OCI-LY7 (cell line): ENCODE data around the gene SYNGR3. TPM values are rescaled to one million over a fixed set of nuclear protein-coding genes. Genes with fewer than 3 reads are reported as not detected.

Source experiments
- BruUV-seq: library from RNA; stranded (reverse); fragments of 400-500 nt; replicated peaks from 2 replicates; lab custom pipeline; 2021; lab: Mats Ljungman, UMichigan
- CTCF ChIA-PET: fragments of 300-600 bp; sonication (Branson Sonifier 250); formaldehyde crosslinking; loops from one replicate; lab custom pipeline; 2022; ENCODE audit warnings: antibody characterized with exemption; ENCODE audit not compliant: unreplicated experiment; lab: Charles Lee
- POLR2A ChIA-PET: fragments of 300-600 bp; sonication (Branson Sonifier 250); formaldehyde crosslinking; loops from one replicate; lab custom pipeline; 2022; ENCODE audit warnings: antibody characterized with exemption; lab: Charles Lee
- DNase-seq: peaks from one replicate; pipeline ENCODE4 v3.0.0-alpha.2; 2015; ENCODE audit warnings: low spot score
- H2AFZ ChIP-seq: fragments of 200-600 bp; sonication (generic), shearing (Covaris generic); 2 replicates; pipeline ENCODE4 v1.6.1; 2014; ENCODE audit warnings: mild to moderate bottlenecking, antibody characterized with exemption, low read length, moderate library complexity
- H3K27ac ChIP-seq: fragments of 200-600 bp; sonication (generic); 2 replicates; pipeline ENCODE4 v1.5.1; 2014; ENCODE audit warnings: mixed run types, low read depth, mild to moderate bottlenecking, moderate library complexity, low read length, inconsistent platforms; ENCODE audit not compliant: poor library complexity, severe bottlenecking
- H3K36me3 ChIP-seq: fragments of 200-600 bp; sonication (generic); 2 replicates; pipeline ENCODE4 v1.6.1; 2014; ENCODE audit warnings: mild to moderate bottlenecking, antibody characterized with exemption, low read length, moderate library complexity, mixed read lengths; ENCODE audit not compliant: insufficient read depth
- H3K4me1 ChIP-seq: fragments of 200-600 bp; sonication (generic); 2 replicates; pipeline ENCODE4 v1.5.1; 2014; ENCODE audit warnings: mild to moderate bottlenecking, low read length; ENCODE audit not compliant: insufficient read depth, poor library complexity, severe bottlenecking
- H3K4me2 ChIP-seq: fragments of 200-600 bp; sonication (generic); 2 replicates; pipeline ENCODE4 v1.6.1; 2014; ENCODE audit warnings: mild to moderate bottlenecking, low read length
- H3K4me3 ChIP-seq: fragments of 200-600 bp; sonication (generic); 2 replicates; pipeline ENCODE4 v1.5.1; 2014; ENCODE audit warnings: mild to moderate bottlenecking, low read depth, low read length; ENCODE audit not compliant: poor library complexity, severe bottlenecking
- H3K79me2 ChIP-seq: fragments of 200-600 bp; sonication (generic); 2 replicates; pipeline ENCODE4 v1.6.1; 2016; ENCODE audit warnings: low read depth, mild to moderate bottlenecking, low read length, moderate library complexity, mixed read lengths; ENCODE audit not compliant: insufficient read depth
- H3K9me2 ChIP-seq: fragments of 200-600 bp; sonication (generic); 2 replicates; pipeline ENCODE4 v1.6.1; 2016; ENCODE audit warnings: mild to moderate bottlenecking, low read length, mixed read lengths; ENCODE audit not compliant: insufficient read depth
- H3K9me3 ChIP-seq: fragments of 200-600 bp; sonication (generic); 2 replicates; pipeline ENCODE4 v1.6.1; 2014; ENCODE audit warnings: mild to moderate bottlenecking, mixed run types, low read length, mixed read lengths
- H4K20me1 ChIP-seq: fragments of 200-600 bp; sonication (generic); 2 replicates; pipeline ENCODE4 v1.6.1; 2014; ENCODE audit warnings: mild to moderate bottlenecking, antibody characterized with exemption, low read length, moderate library complexity, mixed read lengths; ENCODE audit not compliant: insufficient read depth
- EZH2phosphoT487 ChIP-seq: fragments of 200-600 bp; sonication (generic); IDR thresholded peaks from 2 replicates; pipeline ENCODE4 v1.6.1; 2018; ENCODE audit warnings: low read depth, borderline replicate concordance, mild to moderate bottlenecking, mixed run types, antibody characterized with exemption, low read length, moderate library complexity, mixed read lengths
- intact Hi-C: fragments of 100-400 bp; cut with micrococcal nuclease; formaldehyde crosslinking; loops from one replicate; pipeline ENCODE4 v1.10.0; 2022; ENCODE audit not compliant: unreplicated experiment
- total RNA-seq, 2 experiments: library from RNA; depleted of rRNA in 1 of 2; stranded (reverse); fragments of >200 nt in 1 of 2; shearing (Covaris generic) in 1 of 2; gene quantifications; 2 replicates each; pipeline ENCODE4 v1.2.3, GENCODE V29; 2014 to 2022
- TF ChIP-seq, protein P1 (sequence below): fragments of 200-600 bp; sonication (generic); conservative IDR thresholded peaks from 2 replicates; pipeline ENCODE4 v1.5.1; 2014; ENCODE audit warnings: mild to moderate bottlenecking, antibody characterized with exemption, low read length, moderate library complexity, mixed read lengths

SYNGR3 gene
- total RNA-seq, 2 experiments from 2014 or later = 10.3 to 11.1 TPM

GRCh38 chr16:2002406-2003230 is 12.8 kb downstream of the SYNGR3 start:
- intact Hi-C loops = no loop called here
- no peak overlapping the region for H3K4me3 ChIP-seq
- CTCF ChIA-PET = no interaction called here
- DNase-seq = no peak
- peaks cover 3% of the 10 kb centered on the region; the same call in 1 of the 2 replicates for H4K20me1 ChIP-seq
- no peaks in the 10 kb centered on the region for H3K9me3 ChIP-seq
- POLR2A ChIA-PET = interaction anchor here (0.5 kb wide), 1 partner anchor 8 kb away, joined by 6 read pairs; no protein-coding TSS in a partner anchor
- H2AFZ ChIP-seq = no peak overlapping the region
- H3K27ac ChIP-seq = no peak overlapping the region
- H3K4me2 ChIP-seq = no peak overlapping the region
- peaks cover 14% of the 10 kb centered on the region for H3K79me2 ChIP-seq
- peaks cover 71% of the 10 kb centered on the region for H3K36me3 ChIP-seq
- no peaks in the 10 kb centered on the region for H3K9me2 ChIP-seq
- TF ChIP-seq, protein P1, sequence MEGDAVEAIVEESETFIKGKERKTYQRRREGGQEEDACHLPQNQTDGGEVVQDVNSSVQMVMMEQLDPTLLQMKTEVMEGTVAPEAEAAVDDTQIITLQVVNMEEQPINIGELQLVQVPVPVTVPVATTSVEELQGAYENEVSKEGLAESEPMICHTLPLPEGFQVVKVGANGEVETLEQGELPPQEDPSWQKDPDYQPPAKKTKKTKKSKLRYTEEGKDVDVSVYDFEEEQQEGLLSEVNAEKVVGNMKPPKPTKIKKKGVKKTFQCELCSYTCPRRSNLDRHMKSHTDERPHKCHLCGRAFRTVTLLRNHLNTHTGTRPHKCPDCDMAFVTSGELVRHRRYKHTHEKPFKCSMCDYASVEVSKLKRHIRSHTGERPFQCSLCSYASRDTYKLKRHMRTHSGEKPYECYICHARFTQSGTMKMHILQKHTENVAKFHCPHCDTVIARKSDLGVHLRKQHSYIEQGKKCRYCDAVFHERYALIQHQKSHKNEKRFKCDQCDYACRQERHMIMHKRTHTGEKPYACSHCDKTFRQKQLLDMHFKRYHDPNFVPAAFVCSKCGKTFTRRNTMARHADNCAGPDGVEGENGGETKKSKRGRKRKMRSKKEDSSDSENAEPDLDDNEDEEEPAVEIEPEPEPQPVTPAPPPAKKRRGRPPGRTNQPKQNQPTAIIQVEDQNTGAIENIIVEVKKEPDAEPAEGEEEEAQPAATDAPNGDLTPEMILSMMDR = no peak
- TF ChIP-seq EZH2phosphoT487 = no peak
- H3K4me1 ChIP-seq = peaks cover 17% of the 10 kb centered on the region
- BruUV-seq = no TSS peak

DNA sequence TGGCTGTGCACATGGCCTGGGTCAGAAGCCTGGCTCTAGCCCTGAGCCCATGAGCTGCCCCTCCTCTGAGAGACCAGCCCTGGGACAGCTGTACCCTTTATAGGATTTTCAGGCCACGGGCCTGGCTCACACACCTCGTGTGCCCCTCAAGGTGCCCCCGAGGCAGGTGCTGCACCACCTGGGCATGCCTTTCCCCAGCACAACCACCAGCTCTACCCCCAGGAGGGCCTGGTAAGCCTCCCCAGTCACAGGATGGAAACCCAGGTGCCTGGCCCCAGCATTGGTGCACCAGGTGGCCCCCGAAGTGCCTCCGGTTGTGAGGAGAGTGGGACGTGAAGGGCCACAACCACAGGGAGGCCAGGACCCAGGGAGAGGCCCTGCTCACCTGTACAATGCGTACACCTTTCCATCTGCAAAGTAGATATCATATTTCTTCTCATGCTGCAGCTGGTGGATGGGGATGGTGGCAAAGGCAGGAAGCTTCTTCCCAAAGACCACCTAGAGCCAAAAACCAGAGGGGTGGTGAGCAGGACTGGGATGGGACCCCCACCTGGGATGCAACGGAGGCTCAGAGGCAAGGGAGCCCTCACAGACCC is 13.6 kb downstream of the SYNGR3 start:
- peaks cover 5% of the 10 kb centered on the region; the same call in 1 of the 2 replicates for H4K20me1 ChIP-seq
- H3K4me2 ChIP-seq = no peak overlapping the region

More for the DNA sequence above, 13.6 kb downstream of the SYNGR3 start:
- TF ChIP-seq, protein P1 = no peak
- TF ChIP-seq EZH2phosphoT487 = no peak
- intact Hi-C loops = no loop called here
- no TSS peak for BruUV-seq
- Histone ChIP-seq H3K79me2 (peaks cover 21% of the 10 kb centered on the region), H3K9me2 (no peaks in the 10 kb centered on the region), H3K36me3 (peaks cover 69% of the 10 kb centered on the region), H3K4me1 (peaks cover 24% of the 10 kb centered on the region), H3K27ac (no peak overlapping the region), H3K4me3 (no peak overlapping the region), H3K9me3 (no peaks in the 10 kb centered on the region), H2AFZ (no peak overlapping the region)
- ChIA-PET POLR2A (interaction anchor here (0.5 kb wide), 1 partner anchor 8 kb away, joined by 6 read pairs; no protein-coding TSS in a partner anchor), CTCF (no interaction called here)
- DNase-seq = no peak
